Stimulated activated CD4-positive, alpha-beta T cell treated with anti-CD3 and anti-CD28 coated beads, Interleukin-12 subunit alpha, Interleukin-12 subunit beta, amount 100 ng/mL, for 24 hours (primary cell): ENCODE data around the gene UBE3C.
"Not testable (repeated sequence)": the region's sequence is repeated elsewhere in the genome, so short reads cannot be mapped to it uniquely, and the experiment has no call there.

Experiments
- DNase-seq, 2 experiments: peaks; one replicate each; pipeline ENCODE4 v3.0.0-alpha.2; 2020; ENCODE audit warnings: low read depth in 2 of 2

Gene UBE3C

GRCh38 chr7:157235357-157236333, 96.9 kb downstream of the UBE3C start:
- no peak for DNase-seq

DNA sequence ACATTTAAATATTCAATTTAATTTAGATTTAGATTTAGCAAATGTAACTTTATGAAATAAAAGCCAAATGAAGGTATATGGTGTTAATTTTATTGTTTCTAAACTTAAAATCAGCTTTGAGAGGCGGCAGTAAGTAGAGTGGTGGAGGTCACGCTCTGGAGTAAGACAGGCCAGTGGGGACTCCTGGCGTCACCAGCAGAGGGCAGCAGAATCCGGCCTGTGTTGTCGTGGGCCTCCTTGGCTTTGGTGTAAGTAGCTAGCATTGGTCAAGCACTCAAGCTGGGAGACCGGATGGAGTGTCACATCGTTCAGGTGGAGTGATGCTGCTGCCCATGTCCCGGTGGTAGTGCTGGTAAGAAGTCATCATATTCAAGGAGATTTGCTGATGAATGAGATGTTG, 99.4 kb downstream of the UBE3C start:
- DNase-seq: no peak

GRCh38 chr7:157239571-157240270, 101.0 kb downstream of the UBE3C start:
- no peak for DNase-seq

- no peak for DNase-seq
Measured at GRCh38 chr7:157241631-157242030, 102.9 kb downstream of the UBE3C start.

DNA sequence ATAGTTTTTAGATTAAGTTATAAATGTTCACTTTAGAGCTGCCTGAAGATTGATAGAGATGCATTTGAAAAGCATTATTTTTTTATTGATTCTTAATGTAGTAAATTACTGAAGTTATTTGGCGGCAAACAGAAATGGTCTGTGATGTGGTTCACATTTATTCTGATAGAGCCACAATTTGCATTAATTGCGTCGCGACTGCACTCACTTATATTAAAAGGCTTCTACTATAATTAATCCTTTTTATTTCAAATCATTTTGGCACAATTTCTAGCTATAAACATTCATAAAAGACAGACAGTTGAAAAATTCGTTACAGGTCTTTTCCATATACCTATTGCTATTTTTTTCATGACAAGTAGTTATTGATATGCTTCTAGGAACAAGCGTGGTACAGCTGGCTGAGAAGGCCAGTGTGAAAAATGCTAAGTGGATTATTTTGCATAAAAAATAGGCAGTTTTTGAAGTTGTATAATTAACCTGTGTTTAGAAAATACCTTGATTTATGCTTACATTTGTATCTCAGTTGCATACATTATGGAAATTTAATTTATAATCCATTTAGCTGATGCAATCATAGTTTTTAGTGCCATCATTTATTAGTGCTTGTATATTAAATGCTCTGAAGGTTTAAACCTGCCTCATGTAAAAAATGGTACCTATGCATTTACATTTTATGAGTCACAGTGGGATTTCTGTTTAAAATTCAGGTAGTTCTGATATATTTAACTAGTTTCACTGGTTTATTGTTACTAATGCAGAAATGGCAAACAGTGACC, 106.0 kb downstream of the UBE3C start:
- DNase-seq: no peak

- no peak for DNase-seq
Measured at GRCh38 chr7:157246052-157246451, 107.3 kb downstream of the UBE3C start.

DNA sequence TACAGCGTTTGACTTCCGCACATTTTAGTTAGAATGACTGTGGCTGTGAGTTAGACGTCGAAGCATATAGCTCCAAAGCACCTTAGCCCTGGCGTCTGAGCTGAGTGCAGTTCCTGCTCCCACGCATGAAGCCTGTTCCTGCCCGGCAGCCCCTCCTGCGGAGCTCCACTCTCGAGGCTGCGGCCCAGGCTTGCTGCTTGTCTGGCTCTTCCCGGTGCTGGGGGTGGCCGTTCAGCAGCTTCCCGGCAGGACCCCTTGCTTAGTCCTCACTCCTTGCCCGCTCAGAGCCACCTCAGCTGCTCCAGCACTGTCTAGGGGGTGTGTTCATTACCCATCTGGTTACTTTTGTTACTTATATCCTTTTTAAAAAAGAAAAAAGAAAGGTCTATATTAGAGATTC, 109.9 kb downstream of the UBE3C start:
- DNase-seq: no peak

DNA sequence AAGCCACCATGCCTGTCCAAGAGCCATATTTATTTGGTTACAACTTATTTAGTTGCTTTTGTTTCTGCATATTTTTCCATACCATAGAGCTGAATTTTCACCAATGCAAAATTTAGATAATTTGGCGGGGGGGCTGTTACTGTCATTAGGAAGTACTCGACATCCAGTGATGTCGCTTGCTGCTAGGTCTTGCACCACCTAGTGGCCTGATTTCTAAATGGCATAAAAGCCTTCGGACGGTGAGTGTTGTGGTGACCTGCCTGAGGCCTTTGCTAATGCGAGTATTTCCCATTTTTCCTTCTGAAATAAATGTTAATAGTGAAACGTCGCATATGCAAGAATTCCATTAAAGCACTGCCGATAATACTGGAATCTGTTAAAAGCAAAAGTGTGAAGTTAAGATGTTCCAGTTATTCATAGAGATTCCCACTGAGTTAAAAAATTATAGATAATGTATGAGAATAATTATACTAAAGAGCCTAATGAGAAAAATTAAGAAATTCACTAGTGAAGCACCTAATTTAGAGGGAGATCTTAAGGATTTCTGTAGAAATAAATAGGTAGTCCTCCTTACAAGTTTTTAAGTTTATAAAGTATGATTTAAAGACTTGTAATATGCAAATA, 112.0 kb downstream of the UBE3C start:
- DNase-seq: peak in 1 of 2 experiments; percentile 40

DNA sequence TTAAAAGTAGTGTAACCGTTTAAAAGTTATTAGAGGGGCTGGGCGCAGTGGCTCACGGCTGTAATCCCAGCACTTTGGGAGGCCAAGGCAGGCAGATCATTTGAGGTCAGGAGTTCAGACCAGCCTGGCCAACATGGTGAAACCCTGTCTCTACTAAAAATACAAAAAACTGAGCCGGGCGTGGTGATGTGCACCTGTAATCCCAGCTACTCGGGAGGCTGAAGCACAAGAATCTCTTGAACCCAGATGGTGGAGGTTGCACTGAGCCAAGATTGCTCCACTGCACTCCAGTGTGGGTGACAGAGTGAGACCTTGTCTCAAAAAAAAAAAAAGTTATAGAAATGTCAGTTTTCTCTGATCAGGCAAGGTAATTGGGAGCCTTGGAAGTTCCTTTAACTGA, 113.1 kb downstream of the UBE3C start:
- DNase-seq: not testable (repeated sequence)

GRCh38 chr7:157253850-157254249, 115.1 kb downstream of the UBE3C start:
- DNase-seq: no peak

GRCh38 chr7:157254781-157255180, 116.1 kb downstream of the UBE3C start:
- DNase-seq: not testable (repeated sequence)

- DNase-seq: no peak
Measured at GRCh38 chr7:157255201-157255606, 116.5 kb downstream of the UBE3C start.

DNA sequence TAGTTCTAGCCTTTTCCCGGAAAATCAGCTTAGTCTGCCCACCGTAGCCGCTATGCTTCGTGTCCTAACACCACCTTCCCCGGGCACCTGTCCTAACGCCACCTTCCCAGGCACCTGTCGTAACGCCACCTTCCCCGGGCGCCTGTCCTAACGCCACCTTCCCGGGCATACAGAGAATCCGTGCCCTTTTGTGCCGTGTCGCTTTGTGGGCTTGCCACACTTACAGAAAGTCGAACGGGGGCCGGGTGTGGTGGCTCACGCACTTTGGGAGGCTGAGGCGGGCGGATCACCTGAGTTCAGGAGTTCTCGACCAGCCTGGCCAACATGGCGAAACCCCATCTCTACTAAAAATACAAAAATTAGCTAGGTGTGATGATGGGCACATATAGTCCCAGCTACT, 124.4 kb downstream of the UBE3C start:
- no peak for DNase-seq

DNA sequence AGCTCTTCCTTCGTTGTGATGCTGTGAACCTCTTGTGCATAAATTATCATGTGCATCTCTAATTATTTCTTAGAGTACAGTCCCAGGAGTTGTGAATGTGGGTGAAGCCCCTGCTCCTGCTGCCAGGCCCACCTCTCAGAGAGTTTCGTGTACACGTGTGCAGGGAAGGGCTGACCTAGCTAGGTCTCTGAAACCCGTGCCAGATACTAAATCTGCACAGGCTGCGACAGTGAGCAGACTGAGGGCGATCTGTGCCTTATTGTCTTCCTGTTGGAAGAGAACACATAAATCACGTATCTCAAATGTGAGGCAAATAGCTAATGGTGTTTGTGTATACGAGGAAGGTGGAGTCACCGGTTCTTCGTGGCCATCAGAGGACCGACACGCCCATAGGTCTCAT, 126.3 kb downstream of the UBE3C start:
- DNase-seq: no peak

- no peak for DNase-seq
Measured at GRCh38 chr7:157266272-157266671, 127.5 kb downstream of the UBE3C start.

DNA sequence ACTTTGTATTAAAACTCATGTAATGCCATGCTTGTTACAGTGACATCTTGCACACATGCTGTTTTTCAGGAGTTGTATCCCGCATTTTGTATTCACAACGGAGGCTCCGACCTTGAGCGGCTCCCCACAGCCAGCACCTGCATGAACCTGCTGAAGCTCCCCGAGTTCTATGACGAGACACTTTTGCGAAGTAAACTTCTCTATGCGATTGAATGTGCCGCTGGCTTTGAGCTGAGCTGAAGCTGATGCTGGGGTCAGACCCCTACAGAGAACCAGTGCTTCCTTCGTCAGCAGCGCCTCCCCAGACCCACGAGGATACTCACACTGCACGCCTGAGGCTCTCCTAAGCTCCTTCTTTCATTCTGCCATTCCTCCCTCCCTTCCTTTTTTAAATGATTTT, 128.8 kb downstream of the UBE3C start:
- DNase-seq: no peak

DNA sequence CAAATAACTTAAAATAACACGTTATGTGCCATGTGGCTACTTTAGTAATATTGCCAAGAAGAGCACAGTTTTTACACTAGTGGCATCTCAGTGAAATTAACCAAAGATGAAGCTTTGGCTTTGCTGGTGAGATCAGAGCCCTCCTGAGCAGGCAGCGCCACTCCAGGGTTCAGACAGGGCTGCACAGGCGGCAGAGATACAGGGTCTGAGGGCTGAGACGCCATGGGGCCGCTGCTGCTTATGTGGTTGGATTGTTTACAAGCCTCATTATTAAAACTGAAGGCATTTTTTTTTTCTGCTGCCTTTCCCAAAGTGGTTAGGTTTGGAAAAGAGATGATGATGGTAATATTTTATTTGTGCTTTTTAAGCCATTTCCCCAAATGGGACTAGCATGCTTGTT, 129.2 kb downstream of the UBE3C start:
- no peak for DNase-seq

- no peak for DNase-seq
Measured at GRCh38 chr7:157268540-157268939, 129.8 kb downstream of the UBE3C start.

GRCh38 chr7:157269341-157270059, 130.8 kb downstream of the UBE3C start:
- DNase-seq: no peak

- DNase-seq: no peak
Measured at GRCh38 chr7:157270060-157270444, 131.3 kb downstream of the UBE3C start.
